Nephron progenitor cell (in vitro differentiated cells): Measurements from ENCODE around the gene PRODH.
"Not testable (repeated sequence)": the region's sequence is repeated elsewhere in the genome, so short reads cannot be mapped to it uniquely, and the experiment has no call there.

Experiments used
- DNase-seq: peaks from one replicate; pipeline ENCODE4 v3.0.0; 2021
- H3K27ac Mint-ChIP-seq: 2 replicates; pipeline ENCODE4 v1.8.0; 2021; ENCODE audit warnings: mild to moderate bottlenecking, moderate library complexity, mixed read lengths
- H3K27me3 Mint-ChIP-seq: 2 replicates; pipeline ENCODE4 v1.8.0; 2021; ENCODE audit warnings: mild to moderate bottlenecking, low read depth, mixed read lengths; ENCODE audit not compliant: poor library complexity
- H3K36me3 Mint-ChIP-seq: 2 replicates; pipeline ENCODE4 v1.8.0; 2021; ENCODE audit warnings: low read depth, mixed read lengths
- H3K4me1 Mint-ChIP-seq: 2 replicates; pipeline ENCODE4 v1.8.0; 2021; ENCODE audit warnings: mixed read lengths
- H3K4me3 Mint-ChIP-seq: 2 replicates; pipeline ENCODE4 v1.8.0; 2021; ENCODE audit warnings: mild to moderate bottlenecking, moderate library complexity, mixed read lengths
- H3K9me3 Mint-ChIP-seq: 2 replicates; pipeline ENCODE4 v1.8.0; 2021; ENCODE audit warnings: mild to moderate bottlenecking, moderate library complexity, mixed read lengths
- TF ChIP-seq, protein P1 (sequence below): fragments of 200-600 bp; sonication (generic); IDR thresholded peaks from 2 replicates; pipeline ENCODE4 v1.5.0; 2021; ENCODE audit warnings: antibody characterized with exemption

Gene PRODH

DNA sequence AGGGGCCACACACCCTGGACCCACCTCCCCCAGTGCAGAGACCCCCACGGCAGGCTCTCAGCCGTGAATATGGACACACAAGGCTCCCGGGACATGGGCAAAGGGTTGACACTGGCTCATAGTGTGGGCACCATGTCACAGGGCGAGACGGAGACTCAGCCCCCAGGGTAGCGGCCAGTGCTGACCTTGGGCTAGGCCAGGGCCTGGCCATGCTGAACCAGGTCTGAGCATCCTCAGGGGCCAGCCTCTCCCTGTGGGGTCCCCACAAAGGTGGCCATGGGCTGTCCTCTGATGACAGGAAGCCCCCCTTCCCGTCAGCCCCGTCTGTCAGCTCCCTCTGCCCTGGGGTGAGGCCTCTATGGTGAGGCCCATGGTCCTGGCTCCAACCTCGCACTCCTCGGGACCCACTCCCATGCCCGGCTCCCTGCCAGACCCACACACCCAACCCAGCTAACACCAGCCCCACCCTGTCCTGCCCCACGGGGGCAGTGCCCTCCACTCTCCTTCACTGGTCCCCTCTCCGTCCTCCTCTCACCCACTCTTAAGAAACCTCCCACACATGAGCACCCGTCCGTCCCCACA, 19.0 kb upstream of the PRODH start:
- Mint-ChIP-seq H3K4me3 (no peak overlapping the region), H3K4me1 (no peaks in the 10 kb centered on the region), H3K27me3 (peaks cover 11% of the 10 kb centered on the region), H3K9me3 (no peaks in the 10 kb centered on the region), H3K36me3 (no peaks in the 10 kb centered on the region), H3K27ac (peak overlapping the region; percentile 34)
- TF ChIP-seq, protein P1, sequence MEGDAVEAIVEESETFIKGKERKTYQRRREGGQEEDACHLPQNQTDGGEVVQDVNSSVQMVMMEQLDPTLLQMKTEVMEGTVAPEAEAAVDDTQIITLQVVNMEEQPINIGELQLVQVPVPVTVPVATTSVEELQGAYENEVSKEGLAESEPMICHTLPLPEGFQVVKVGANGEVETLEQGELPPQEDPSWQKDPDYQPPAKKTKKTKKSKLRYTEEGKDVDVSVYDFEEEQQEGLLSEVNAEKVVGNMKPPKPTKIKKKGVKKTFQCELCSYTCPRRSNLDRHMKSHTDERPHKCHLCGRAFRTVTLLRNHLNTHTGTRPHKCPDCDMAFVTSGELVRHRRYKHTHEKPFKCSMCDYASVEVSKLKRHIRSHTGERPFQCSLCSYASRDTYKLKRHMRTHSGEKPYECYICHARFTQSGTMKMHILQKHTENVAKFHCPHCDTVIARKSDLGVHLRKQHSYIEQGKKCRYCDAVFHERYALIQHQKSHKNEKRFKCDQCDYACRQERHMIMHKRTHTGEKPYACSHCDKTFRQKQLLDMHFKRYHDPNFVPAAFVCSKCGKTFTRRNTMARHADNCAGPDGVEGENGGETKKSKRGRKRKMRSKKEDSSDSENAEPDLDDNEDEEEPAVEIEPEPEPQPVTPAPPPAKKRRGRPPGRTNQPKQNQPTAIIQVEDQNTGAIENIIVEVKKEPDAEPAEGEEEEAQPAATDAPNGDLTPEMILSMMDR = no peak
- peak; percentile 3 for DNase-seq

DNA sequence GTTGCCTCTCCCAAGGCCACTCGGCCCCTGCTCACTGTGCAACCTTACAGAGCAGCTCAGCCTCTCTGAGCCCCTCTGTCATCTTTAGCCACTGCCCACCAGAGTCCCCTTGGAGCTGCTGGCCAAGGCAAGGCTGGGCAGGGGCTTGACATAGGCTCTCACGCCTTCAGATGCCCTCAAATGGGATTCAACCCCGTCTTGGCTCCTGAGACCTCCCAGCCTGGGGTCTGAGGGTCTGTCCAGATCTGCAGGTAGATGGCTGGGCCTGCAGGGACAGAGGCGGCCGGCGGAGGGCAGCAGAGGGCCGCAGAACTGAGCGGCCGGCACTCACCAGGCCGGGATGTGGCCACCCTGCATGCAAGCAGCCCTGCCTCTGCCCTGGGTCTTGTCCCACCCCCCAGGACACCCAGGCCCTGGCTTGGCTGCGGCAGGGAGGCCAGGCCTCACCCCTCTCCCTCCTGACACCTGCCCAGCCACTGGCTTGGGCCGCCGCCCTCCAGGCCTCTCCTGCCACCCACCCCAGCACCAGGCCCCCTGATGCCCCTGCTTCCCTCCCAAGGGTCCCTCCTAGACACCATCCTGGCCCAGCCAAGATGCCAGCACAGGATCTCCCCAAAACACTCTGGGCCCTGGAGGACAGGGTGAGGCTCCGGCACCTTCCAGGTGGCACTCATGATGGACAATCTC, 18.4 kb upstream of the PRODH start:
- H3K9me3 Mint-ChIP-seq, H3K4me1 Mint-ChIP-seq, H3K36me3 Mint-ChIP-seq, H3K4me3 Mint-ChIP-seq, H3K27ac Mint-ChIP-seq: not testable (repeated sequence)
- TF ChIP-seq, protein P1 = peak; percentile 84
- peaks cover 18% of the 10 kb centered on the region for H3K27me3 Mint-ChIP-seq
- DNase-seq = peak; percentile 87

DNA sequence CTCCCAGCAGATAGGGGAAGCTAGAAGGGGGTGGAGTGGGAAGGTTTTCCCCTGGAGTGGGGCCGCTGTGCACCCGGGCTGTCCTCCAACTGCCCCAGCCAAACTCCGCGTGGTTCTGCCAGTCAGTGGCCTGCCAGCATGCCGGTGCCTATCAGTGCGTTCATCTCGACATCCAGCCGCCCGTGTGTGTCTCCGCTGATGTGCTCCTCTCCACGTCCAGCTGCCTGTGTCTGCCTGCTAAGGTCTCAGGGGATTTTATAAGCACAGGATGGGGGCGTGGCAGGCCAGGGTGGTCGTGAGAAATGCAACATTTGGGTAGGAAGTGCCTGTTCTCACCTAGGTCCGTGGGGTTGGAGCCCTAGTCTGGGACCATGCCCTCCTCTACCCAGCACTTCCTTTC, 17.0 kb upstream of the PRODH start:
- H3K4me1 Mint-ChIP-seq, H3K36me3 Mint-ChIP-seq, H3K4me3 Mint-ChIP-seq, H3K9me3 Mint-ChIP-seq, H3K27ac Mint-ChIP-seq: not testable (repeated sequence)
- peaks cover 24% of the 10 kb centered on the region for H3K27me3 Mint-ChIP-seq
- peak; percentile 2 for DNase-seq

DNA sequence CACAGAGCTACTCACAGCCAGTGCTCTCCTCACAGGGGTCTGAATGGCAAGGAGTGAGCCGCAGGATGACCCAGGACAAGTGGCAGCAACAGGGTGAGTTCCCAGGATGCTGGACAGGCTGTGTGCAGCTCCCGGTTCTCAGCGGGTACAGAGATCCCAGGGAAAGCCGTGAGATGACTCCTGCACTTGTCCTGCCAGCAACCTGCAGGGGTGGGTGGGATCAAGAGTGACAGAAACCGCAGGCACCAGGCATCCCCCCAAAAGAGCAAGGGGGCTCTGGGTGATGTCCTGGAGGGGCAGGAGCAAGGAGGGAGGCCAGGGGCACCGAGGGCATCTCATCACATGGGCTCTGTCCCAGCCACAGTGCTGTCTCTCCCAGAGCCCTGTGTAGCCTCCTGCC, 15.9 kb upstream of the PRODH start:
- TF ChIP-seq, protein P1 = no peak
- DNase-seq = no peak
- H3K4me1 Mint-ChIP-seq = no peaks in the 10 kb centered on the region
- H3K27me3 Mint-ChIP-seq = peaks cover 31% of the 10 kb centered on the region
- no peaks in the 10 kb centered on the region for H3K36me3 Mint-ChIP-seq
- no peaks in the 10 kb centered on the region for H3K9me3 Mint-ChIP-seq
- H3K27ac Mint-ChIP-seq = no peak overlapping the region
- no peak overlapping the region for H3K4me3 Mint-ChIP-seq

DNA sequence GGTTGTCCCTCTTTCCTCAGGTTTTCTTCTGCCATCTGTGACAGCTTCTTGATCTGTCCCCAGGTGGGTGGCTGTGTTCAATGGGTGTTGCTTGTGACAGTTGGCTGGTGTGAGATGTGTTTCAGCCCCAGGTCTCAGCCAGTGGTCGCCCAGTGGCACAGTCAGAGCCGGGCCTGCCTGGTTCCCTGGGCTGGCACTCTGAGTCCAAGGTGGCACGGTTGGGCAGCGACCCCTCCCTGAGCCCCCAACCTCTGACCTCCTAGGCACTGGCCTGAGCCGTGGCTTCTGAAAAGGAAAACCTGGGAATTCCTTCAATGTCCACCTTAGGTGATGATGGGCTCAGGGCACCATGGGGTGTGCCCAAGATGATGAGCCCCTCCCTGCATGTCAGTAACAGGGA, 14.0 kb upstream of the PRODH start:
- H3K9me3 Mint-ChIP-seq = no peaks in the 10 kb centered on the region
- no peaks in the 10 kb centered on the region for H3K36me3 Mint-ChIP-seq
- no peaks in the 10 kb centered on the region for H3K4me1 Mint-ChIP-seq
- TF ChIP-seq, protein P1 = no peak
- H3K4me3 Mint-ChIP-seq = no peak overlapping the region
- no peak for DNase-seq
- H3K27ac Mint-ChIP-seq = no peak overlapping the region
- H3K27me3 Mint-ChIP-seq = peaks cover 25% of the 10 kb centered on the region

DNA sequence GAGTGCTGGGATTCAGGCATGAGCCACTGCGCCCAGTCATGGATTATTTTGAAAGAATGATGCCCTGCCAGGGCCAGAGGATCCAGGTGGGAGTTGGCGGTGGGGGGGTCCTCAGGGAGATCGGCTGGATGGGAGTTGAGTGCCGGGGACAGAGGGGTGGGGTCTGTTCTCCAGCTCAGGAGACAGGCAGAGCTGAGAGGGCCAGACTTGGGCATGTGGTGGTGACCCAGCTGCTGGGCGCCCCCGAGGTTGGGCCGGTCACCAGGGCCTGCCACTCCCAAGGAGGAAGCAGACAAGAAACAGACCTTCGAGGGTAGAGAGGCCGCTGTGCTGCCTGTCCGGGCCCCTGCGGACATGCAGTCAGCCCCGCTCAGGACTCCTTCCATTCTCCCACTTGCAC, 11.8 kb upstream of the PRODH start:
- no peak overlapping the region for H3K4me3 Mint-ChIP-seq
- H3K36me3 Mint-ChIP-seq = no peaks in the 10 kb centered on the region
- DNase-seq = peak; percentile 2
- no peaks in the 10 kb centered on the region for H3K9me3 Mint-ChIP-seq
- H3K27me3 Mint-ChIP-seq = peaks cover 25% of the 10 kb centered on the region
- no peaks in the 10 kb centered on the region for H3K4me1 Mint-ChIP-seq
- no peak overlapping the region for H3K27ac Mint-ChIP-seq
- TF ChIP-seq, protein P1 = no peak

DNA sequence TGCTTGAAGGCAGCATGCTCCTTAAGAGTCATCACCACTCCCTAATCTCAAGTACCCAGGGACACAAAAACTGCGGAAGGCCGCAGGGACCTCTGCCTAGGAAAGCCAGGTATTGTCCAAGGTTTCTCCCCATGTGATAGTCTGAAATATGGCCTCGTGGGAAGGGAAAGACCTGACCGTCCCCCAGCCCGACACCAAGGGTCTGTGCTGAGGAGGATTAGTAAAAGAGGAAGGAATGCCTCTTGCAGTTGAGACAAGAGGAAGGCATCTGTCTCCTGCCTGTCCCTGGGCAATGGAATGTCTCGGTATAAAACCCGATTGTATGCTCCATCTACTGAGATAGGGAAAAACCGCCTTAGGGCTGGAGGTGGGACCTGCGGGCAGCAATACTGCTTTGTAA, 11.0 kb upstream of the PRODH start:
- Mint-ChIP-seq H3K4me3 (peak overlapping the region; percentile 32), H3K27me3 (peaks cover 25% of the 10 kb centered on the region)
- H3K9me3 Mint-ChIP-seq, H3K36me3 Mint-ChIP-seq, DNase-seq, H3K27ac Mint-ChIP-seq, H3K4me1 Mint-ChIP-seq: not testable (repeated sequence)

DNA sequence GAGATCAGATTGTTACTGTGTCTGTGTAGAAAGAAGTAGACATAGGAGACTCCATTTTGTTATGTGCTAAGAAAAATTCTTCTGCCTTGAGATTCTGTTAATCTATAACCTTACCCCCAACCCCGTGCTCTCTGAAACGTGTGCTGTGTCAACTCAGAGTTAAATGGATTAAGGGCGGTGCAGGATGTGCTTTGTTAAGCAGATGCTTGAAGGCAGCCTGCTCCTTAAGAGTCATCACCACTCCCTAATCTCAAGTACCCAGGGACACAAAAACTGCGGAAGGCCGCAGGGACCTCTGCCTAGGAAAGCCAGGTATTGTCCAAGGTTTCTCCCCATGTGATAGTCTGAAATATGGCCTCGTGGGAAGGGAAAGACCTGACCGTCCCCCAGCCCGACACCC, 2.6 kb upstream of the PRODH start:
- not testable (repeated sequence) for H3K27me3 Mint-ChIP-seq, H3K4me3 Mint-ChIP-seq, H3K27ac Mint-ChIP-seq, H3K4me1 Mint-ChIP-seq, H3K9me3 Mint-ChIP-seq, H3K36me3 Mint-ChIP-seq, DNase-seq

DNA sequence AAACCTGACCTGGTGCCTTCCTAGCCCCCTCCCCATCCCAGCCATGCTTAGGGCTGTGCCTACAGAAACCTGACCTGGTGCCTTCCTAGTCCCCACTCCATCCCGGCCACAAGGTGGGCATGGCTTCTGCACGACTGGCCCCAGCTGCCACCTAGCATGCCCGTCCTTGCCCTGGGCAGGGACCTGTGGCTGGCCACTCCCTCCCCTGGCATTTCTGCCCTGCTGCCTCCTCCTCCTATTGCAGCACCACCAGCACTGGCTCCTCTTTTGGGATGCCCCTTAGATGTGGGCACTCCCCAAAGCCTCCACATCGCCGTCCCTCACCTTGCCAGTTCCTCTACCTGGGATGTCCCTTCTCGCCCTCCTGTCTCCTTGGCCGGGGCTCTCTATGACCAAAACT, 1.4 kb downstream of the PRODH start:
- not testable (repeated sequence) for H3K36me3 Mint-ChIP-seq, H3K4me3 Mint-ChIP-seq, DNase-seq, H3K9me3 Mint-ChIP-seq, H3K27ac Mint-ChIP-seq, H3K27me3 Mint-ChIP-seq, H3K4me1 Mint-ChIP-seq
